HCT116 (cell line): ENCODE results near the gene AKR1C4.

ENCODE experiments used
- EZH2 ChIP-seq: fragments of 200-600 bp; sonication (generic); IDR thresholded peaks from 2 replicates; pipeline ENCODE4 v1.6.1; 2017; ENCODE audit warnings: antibody characterized with exemption, mixed run types
- JUND ChIP-seq: IDR thresholded peaks from 2 replicates; pipeline ENCODE4 v1.6.1; 2012
- POLR2A ChIP-seq: IDR thresholded peaks from 2 replicates; pipeline ENCODE4 v1.7.0; 2011; ENCODE audit warnings: borderline replicate concordance; ENCODE audit not compliant: insufficient read depth, insufficient read length; ENCODE audit errors: extremely low read depth
- POLR2AphosphoS5 ChIP-seq: IDR thresholded peaks from 2 replicates; pipeline ENCODE4 v1.6.1; 2011; ENCODE audit warnings: mild to moderate bottlenecking, low read depth, low read length, moderate library complexity
- RAD21 ChIP-seq: IDR thresholded peaks from 2 replicates; pipeline ENCODE4 v1.6.1; 2012; ENCODE audit warnings: low read depth, mild to moderate bottlenecking
- SIN3A ChIP-seq: IDR thresholded peaks from 2 replicates; pipeline ENCODE4 v1.6.1; 2012; ENCODE audit warnings: low read depth
- SRF ChIP-seq: IDR thresholded peaks from 2 replicates; pipeline ENCODE4 v1.6.1; 2012; ENCODE audit warnings: low read depth
- TCF7L2 ChIP-seq: IDR thresholded peaks from 2 replicates; pipeline ENCODE4 v1.7.0; 2011; ENCODE audit warnings: borderline replicate concordance, inconsistent platforms; ENCODE audit not compliant: insufficient read depth, insufficient read length; ENCODE audit errors: extremely low read depth
- ZNF274 ChIP-seq: fragments of 200-500 bp; sonication (Bioruptor generic); IDR thresholded peaks from 2 replicates; pipeline ENCODE4 v1.6.1; 2014; ENCODE audit warnings: mild to moderate bottlenecking, low read depth, low read length, inconsistent platforms
- TF ChIP-seq, protein P1 (sequence below), 3 experiments: fragments of 200-600 bp in 1 of 3; sonication (generic) in 1 of 3; IDR thresholded peaks in 2 of 3; conservative IDR thresholded peaks in 1 of 3; 2 replicates each; pipeline ENCODE4 v1.5.1; 2012 to 2017; ENCODE audit warnings: low read depth in 2 of 3, low read length in 2 of 3, antibody characterized with exemption in 1 of 3, borderline replicate concordance in 1 of 3, control low read depth in 1 of 3, mild to moderate bottlenecking in 1 of 3, mixed read lengths in 1 of 3, mixed run types in 1 of 3, moderate library complexity in 1 of 3; ENCODE audit not compliant: insufficient read depth in 1 of 3
- TF ChIP-seq, protein P2 (sequence below): IDR thresholded peaks from 2 replicates; pipeline ENCODE4 v1.6.1; 2012
- TF ChIP-seq, protein P3 (sequence below): IDR thresholded peaks from 2 replicates; pipeline ENCODE4 v1.6.1; 2012

DNA sequence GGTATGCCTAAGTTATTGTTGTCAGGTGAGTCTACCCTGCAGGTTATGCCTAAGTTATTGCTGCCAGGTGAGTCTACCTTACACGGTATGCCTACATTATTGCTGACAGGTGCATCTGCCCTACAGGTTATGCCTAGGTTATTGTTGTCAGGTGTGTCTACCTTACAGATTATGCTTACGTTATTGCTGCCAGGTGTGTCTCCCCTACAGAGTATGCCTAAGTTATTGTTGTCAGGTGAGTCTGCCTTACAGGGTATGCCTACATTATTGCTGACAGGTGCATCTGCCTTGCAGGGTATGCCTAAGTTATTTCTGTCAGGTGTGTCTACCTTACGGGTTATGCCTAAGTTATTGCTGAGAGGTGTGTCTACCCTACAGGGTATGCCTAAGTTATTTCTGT, 64.2 kb downstream of the AKR1C4 start:
- TF ChIP-seq POLR2AphosphoS5 (no peak), ZNF274 (no peak), POLR2A (no peak), RAD21 (no peak), SIN3A (no peak), SRF (no peak), JUND (no peak), EZH2 (no peak), TCF7L2 (no peak)
- TF ChIP-seq, protein P1, sequence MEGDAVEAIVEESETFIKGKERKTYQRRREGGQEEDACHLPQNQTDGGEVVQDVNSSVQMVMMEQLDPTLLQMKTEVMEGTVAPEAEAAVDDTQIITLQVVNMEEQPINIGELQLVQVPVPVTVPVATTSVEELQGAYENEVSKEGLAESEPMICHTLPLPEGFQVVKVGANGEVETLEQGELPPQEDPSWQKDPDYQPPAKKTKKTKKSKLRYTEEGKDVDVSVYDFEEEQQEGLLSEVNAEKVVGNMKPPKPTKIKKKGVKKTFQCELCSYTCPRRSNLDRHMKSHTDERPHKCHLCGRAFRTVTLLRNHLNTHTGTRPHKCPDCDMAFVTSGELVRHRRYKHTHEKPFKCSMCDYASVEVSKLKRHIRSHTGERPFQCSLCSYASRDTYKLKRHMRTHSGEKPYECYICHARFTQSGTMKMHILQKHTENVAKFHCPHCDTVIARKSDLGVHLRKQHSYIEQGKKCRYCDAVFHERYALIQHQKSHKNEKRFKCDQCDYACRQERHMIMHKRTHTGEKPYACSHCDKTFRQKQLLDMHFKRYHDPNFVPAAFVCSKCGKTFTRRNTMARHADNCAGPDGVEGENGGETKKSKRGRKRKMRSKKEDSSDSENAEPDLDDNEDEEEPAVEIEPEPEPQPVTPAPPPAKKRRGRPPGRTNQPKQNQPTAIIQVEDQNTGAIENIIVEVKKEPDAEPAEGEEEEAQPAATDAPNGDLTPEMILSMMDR (IDR thresholded peaks at IDR 0.05 in 2 of 3, conservative IDR thresholded peaks at IDR 0.05 in 1 of 3; ENCODE audit: borderline replicate concordance in 1 of 3, insufficient read depth in 1 of 3, low read depth in 2 of 3, low read length in 2 of 3) = no peak
- TF ChIP-seq, protein P2, sequence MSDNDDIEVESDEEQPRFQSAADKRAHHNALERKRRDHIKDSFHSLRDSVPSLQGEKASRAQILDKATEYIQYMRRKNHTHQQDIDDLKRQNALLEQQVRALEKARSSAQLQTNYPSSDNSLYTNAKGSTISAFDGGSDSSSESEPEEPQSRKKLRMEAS = no peak
- TF ChIP-seq, protein P3, sequence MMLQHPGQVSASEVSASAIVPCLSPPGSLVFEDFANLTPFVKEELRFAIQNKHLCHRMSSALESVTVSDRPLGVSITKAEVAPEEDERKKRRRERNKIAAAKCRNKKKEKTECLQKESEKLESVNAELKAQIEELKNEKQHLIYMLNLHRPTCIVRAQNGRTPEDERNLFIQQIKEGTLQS = no peak
